ENCODE data around the gene MCM8.

- TF ChIP-seq POLR2A (IDR thresholded peaks at IDR 0.05; ENCODE audit: low read depth, low read length) (no peak), POLR2AphosphoS5 (IDR thresholded peaks at IDR 0.05; ENCODE audit: low read depth, low read length) (no peak)
These were observed 56.7 kb downstream of the MCM8 start for GRCh38 chr20:6007094-6007528.

Data from GM12892 (cell line).